LNCaP clone FGC (cell line): Measurements from ENCODE around the gene MYO1C.
"Not testable (repeated sequence)": the region's sequence is repeated elsewhere in the genome, so short reads cannot be mapped to it uniquely, and the experiment has no call there.

ENCODE experiments used
- DNase-seq: peaks from one replicate; pipeline ENCODE4 v3.0.0-alpha.2; 2011; ENCODE audit warnings: low read depth
- H3K4me3 ChIP-seq: 2 replicates; pipeline ENCODE4 v1.5.1; 2011; ENCODE audit warnings: mild to moderate bottlenecking, low read depth, low read length, control low read depth
- CTCF ChIP-seq: IDR thresholded peaks from 2 replicates; pipeline ENCODE4 v1.5.1; 2012; ENCODE audit warnings: mild to moderate bottlenecking; ENCODE audit not compliant: control insufficient read depth, insufficient read depth; ENCODE audit errors: extremely low read depth

Gene MYO1C

GRCh38 chr17:1529863-1530262, 37.4 kb upstream of the MYO1C start:
- no peak for TF ChIP-seq CTCF

GRCh38 chr17:1526876-1527275, 34.4 kb upstream of the MYO1C start:
- not testable (repeated sequence) for H3K4me3 ChIP-seq, DNase-seq

More at GRCh38 chr17:1529863-1530262, 37.4 kb upstream of the MYO1C start:
- peak; percentile 74 for DNase-seq
- H3K4me3 ChIP-seq: no peak overlapping the region

- DNase-seq: no peak
- TF ChIP-seq CTCF: no peak
- no peak overlapping the region for H3K4me3 ChIP-seq
These were observed 30.1 kb upstream of the MYO1C start for GRCh38 chr17:1522626-1523025.

GRCh38 chr17:1521086-1521640, 28.7 kb upstream of the MYO1C start:
- no peak overlapping the region for H3K4me3 ChIP-seq
- TF ChIP-seq CTCF: no peak
- DNase-seq: no peak

GRCh38 chr17:1519678-1520077, 27.2 kb upstream of the MYO1C start:
- TF ChIP-seq CTCF: no peak
- H3K4me3 ChIP-seq: no peak overlapping the region
- DNase-seq: no peak

- no peak for TF ChIP-seq CTCF
- no peak overlapping the region for H3K4me3 ChIP-seq
- no peak for DNase-seq
These were observed 25.9 kb upstream of the MYO1C start for GRCh38 chr17:1518410-1518809.

- peak within 1 kb of the TSS; percentile 83 for H3K4me3 ChIP-seq
- no peak for TF ChIP-seq CTCF
- peak; percentile 90 for DNase-seq
These were observed 24.1 kb upstream of the MYO1C start, which contains the start of gene INPP5K for GRCh38 chr17:1516388-1517161. INPP5K (minus strand) TSS chr17:1516612; CDS start chr17:1516499, 113 bp downstream.
